Measurements from ENCODE around the gene P2RX1. TPM values are rescaled to one million over a fixed set of nuclear protein-coding genes. Genes with fewer than 3 reads are reported as not detected.
"Not testable (repeated sequence)": the region's sequence is repeated elsewhere in the genome, so short reads cannot be mapped to it uniquely, and the experiment has no call there.

P2RX1 gene
- total RNA-seq, 1 experiment from 2014 or later = not detected

GRCh38 chr17:3951420-3951819 is 35.2 kb upstream of the P2RX1 start:
- no peak for DNase-seq (ENCODE audit: low read depth)

GRCh38 chr17:3951003-3951402 is 34.7 kb upstream of the P2RX1 start:
- DNase-seq (ENCODE audit: low read depth) = no peak

GRCh38 chr17:3950584-3950983 is 34.3 kb upstream of the P2RX1 start:
- DNase-seq (ENCODE audit: low read depth) = no peak

GRCh38 chr17:3949418-3949817 is 33.2 kb upstream of the P2RX1 start:
- no peak for DNase-seq (ENCODE audit: low read depth)

- DNase-seq (ENCODE audit: low read depth) = not testable (repeated sequence)
These were observed 32.3 kb upstream of the P2RX1 start for GRCh38 chr17:3948551-3948950.

GRCh38 chr17:3947318-3947810 is 31.1 kb upstream of the P2RX1 start:
- DNase-seq (ENCODE audit: low read depth) = no peak

GRCh38 chr17:3946711-3947235 is 30.5 kb upstream of the P2RX1 start:
- DNase-seq (ENCODE audit: low read depth) = no peak

GRCh38 chr17:3944485-3945388 is 28.5 kb upstream of the P2RX1 start:
- peak; percentile 57 for DNase-seq (ENCODE audit: low read depth)

GRCh38 chr17:3943240-3943891 is 27.1 kb upstream of the P2RX1 start:
- DNase-seq (ENCODE audit: low read depth) = no peak

GRCh38 chr17:3940965-3941698 is 24.9 kb upstream of the P2RX1 start:
- no peak for DNase-seq (ENCODE audit: low read depth)

GRCh38 chr17:3937359-3937758 is 21.1 kb upstream of the P2RX1 start:
- DNase-seq (ENCODE audit: low read depth) = no peak

GRCh38 chr17:3935825-3936355 is 19.6 kb upstream of the P2RX1 start:
- DNase-seq (ENCODE audit: low read depth) = no peak

- DNase-seq (ENCODE audit: low read depth) = peak; percentile 53
These were observed 18.9 kb upstream of the P2RX1 start for GRCh38 chr17:3935140-3935542.

GRCh38 chr17:3929764-3930163 is 13.5 kb upstream of the P2RX1 start:
- no peak for DNase-seq (ENCODE audit: low read depth)

GRCh38 chr17:3929181-3929580 is 12.9 kb upstream of the P2RX1 start:
- no peak for DNase-seq (ENCODE audit: low read depth)

- DNase-seq (ENCODE audit: low read depth) = no peak
These were observed 12.1 kb upstream of the P2RX1 start for GRCh38 chr17:3928406-3928805.

- no peak for DNase-seq (ENCODE audit: low read depth)
These were observed 11.5 kb upstream of the P2RX1 start for GRCh38 chr17:3927628-3928340.

- DNase-seq (ENCODE audit: low read depth) = no peak
These were observed 10.8 kb upstream of the P2RX1 start for GRCh38 chr17:3926860-3927627.

GRCh38 chr17:3925684-3926485 is 9.6 kb upstream of the P2RX1 start:
- DNase-seq (ENCODE audit: low read depth) = no peak
